ENCODE data around the gene SAMD8.
"Not testable (repeated sequence)": the region's sequence is repeated elsewhere in the genome, so short reads cannot be mapped to it uniquely, and the experiment has no call there.

SAMD8 gene

DNA sequence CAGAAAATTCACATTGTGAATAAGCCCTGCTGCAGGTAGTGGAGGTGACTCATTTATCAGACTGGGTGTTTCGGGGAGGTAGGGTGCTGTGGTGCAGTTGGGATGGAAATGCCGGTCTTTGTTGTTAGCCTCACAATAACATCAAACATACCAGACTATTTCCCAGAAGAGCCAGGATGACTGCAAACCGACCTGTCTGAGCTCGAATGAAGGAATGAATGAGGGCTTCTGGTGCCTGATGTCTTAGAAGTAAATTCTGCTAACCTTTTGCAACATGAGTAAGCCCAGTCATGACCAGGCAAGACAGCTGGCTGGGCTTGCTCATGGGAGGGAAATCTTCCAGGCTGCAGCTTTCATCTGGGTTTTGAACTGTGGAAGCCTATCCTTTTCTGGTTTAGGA is 96.7 kb downstream of the SAMD8 start:
- Histone ChIP-seq H3K4me1 (ENCODE audit: control insufficient read depth, insufficient read depth, low read length) (peaks cover 32% of the 10 kb centered on the region), H3K9me3 (ENCODE audit: control insufficient read depth, low read length) (no peaks in the 10 kb centered on the region), H3K27me3 (ENCODE audit: control insufficient read depth, insufficient read depth, low read length) (no peaks in the 10 kb centered on the region), H3K9ac (ENCODE audit: low read length) (no peak overlapping the region), H3K36me3 (ENCODE audit: control insufficient read depth, insufficient read depth, low read length) (no peaks in the 10 kb centered on the region), H3K4me3 (ENCODE audit: low read length) (no peak overlapping the region)

DNA sequence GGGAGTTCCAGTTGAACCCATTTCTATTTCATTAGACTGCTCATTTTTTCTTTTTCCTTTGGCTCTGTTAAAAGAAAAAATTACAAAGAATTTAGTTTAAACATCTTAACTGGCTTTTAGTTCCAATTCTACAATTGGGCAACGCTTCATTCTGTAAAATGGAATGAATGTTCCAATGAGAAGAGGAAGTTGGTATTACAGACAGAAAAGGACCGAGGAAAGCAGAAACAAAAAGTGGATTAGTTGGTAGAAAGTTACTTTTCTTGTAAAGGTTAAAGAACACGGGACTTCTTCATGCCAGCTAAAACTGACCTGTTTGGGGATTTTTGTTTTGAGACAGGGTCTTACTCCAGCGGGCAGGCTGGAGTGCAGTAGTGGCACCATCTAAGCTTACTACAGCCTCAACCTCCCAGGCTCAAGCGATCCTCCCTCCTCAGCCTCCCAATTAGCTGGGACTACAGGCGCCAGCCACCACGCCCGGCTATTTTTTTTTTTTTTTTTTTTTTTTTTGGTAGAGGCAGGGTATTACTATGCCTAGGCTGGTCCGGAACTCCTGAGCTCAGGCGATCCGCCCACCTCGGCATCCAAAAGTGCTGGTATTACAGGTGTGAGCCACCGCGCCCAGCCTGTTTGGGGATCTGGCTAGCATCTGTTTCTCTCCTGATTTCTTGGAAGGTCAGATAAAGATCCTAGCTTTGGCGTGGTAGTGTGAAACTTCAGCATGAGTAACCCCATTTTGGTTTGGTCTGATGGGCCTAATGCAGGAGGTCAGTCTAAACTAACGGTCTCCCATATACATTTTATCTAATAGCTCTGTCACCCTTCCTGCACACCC is 97.8 kb downstream of the SAMD8 start:
- Histone ChIP-seq H3K36me3 (ENCODE audit: control insufficient read depth, insufficient read depth, low read length) (no peaks in the 10 kb centered on the region), H3K4me1 (ENCODE audit: control insufficient read depth, insufficient read depth, low read length) (peaks cover 25% of the 10 kb centered on the region), H3K9ac (ENCODE audit: low read length) (peak overlapping the region; percentile 97), H3K27me3 (ENCODE audit: control insufficient read depth, insufficient read depth, low read length) (no peaks in the 10 kb centered on the region), H3K9me3 (ENCODE audit: control insufficient read depth, low read length) (no peaks in the 10 kb centered on the region), H3K4me3 (ENCODE audit: low read length) (peak overlapping the region; percentile 86)

DNA sequence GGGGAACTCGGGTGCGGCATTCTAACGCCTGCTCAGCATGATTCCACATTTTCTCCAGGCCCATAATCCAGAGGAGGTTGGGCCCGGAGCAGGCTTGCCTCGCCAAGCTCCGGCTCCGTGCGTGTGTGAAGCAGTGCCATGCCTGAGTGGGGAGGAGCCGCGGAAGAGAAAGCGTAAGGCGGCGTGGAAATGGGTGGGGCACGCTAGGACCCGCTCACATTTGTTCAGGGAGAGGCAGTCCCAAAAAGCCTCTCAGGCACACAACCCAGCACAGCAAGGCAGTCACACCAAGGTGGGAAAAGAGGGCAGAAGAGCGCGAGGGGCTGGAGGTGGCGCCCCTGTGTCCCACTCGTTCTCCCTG is 98.4 kb downstream of the SAMD8 start:
- H3K4me1 ChIP-seq (ENCODE audit: control insufficient read depth, insufficient read depth, low read length): peaks cover 19% of the 10 kb centered on the region
- peak overlapping the region; percentile 97 for H3K9ac ChIP-seq (ENCODE audit: low read length)
- no peaks in the 10 kb centered on the region for H3K36me3 ChIP-seq (ENCODE audit: control insufficient read depth, insufficient read depth, low read length)
- H3K4me3 ChIP-seq (ENCODE audit: low read length): peak overlapping the region; percentile 86
- H3K27me3 ChIP-seq (ENCODE audit: control insufficient read depth, insufficient read depth, low read length): no peaks in the 10 kb centered on the region
- H3K9me3 ChIP-seq (ENCODE audit: control insufficient read depth, low read length): no peaks in the 10 kb centered on the region

DNA sequence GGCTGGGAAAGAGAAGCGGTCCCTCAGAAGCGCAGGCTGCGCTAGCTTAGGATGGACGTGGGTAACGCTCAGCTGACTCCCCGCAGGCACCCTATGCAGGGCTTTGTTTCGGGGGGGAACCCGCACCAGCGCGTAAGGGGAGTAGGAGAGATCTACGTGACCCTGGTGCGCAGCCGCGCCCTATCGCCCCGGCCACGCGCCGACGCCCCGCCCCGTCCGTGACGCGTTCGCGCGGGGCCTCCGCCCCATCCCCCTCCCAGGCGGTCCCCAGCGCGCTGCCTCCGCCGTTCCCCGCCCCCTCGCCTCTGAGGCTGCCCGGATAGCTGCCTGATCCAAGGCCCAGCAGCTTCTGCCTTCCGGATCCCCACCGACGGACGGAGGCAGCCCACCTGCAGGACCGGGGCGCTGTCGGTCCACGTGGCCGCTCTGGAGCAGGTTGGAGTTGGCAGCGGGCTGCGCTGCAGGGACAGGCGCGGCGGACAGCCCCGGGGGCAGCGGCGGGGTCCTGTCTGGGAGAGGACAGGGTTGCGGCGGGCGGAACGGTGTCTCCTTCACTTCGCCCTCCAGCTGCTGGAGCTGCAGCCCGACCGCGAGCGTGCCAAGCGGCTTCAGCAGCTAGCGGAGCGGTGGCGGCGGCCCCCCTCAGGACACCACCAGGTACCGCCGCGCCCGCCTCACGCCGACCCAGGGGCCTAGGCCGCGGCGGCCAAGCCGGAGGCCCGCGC is 99.0 kb downstream of the SAMD8 start, which contains the start of gene VDAC2:
VDAC2 (plus strand) TSS at position 515 of the 725 bp plus-strand sequence. CDS start 363 bp downstream, outside the sequence.
- H3K4me3 ChIP-seq (ENCODE audit: low read length): peak within 1 kb of the TSS; percentile 86
- no peaks in the 10 kb centered on the region for H3K9me3 ChIP-seq (ENCODE audit: control insufficient read depth, low read length)
- H3K36me3 ChIP-seq (ENCODE audit: control insufficient read depth, insufficient read depth, low read length): no peaks in the 10 kb centered on the region
- peak within 1 kb of the TSS; percentile 97 for H3K9ac ChIP-seq (ENCODE audit: low read length)
- H3K4me1 ChIP-seq (ENCODE audit: control insufficient read depth, insufficient read depth, low read length): peaks cover 15% of the 10 kb centered on the region
- no peaks in the 10 kb centered on the region for H3K27me3 ChIP-seq (ENCODE audit: control insufficient read depth, insufficient read depth, low read length)

DNA sequence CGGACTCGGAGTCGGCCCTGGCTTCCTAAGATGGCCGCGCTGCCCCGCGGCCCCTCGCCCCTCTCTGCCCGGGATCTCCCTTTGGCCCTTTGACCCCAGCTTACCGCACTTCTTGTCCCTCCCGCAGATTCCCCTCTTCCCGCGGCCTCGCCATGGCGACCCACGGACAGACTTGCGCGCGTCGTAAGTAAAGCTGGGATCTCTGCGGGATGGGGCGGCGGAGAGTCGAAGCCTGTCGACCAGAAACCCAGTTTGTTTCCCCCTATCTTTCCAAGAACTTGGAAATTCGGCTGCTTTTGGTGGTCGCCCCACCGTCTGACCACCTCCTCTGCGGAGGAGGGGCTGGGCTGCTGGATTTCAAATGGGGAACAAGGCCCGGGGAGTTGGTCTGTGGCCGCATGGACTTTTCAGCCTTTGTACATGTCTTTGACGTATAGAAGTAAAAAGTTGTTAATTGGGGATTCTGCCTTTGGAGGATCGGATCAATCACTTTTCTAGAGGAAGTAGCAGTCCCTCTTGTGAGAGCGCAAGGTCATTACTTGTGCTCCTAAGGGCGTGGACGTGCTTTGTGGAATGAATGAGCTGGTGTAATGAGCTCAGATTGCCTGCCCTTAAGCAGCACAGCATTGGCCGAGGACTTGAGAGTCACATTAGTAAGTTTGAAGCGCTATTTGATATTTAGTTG is 99.7 kb downstream of the SAMD8 start:
- Histone ChIP-seq H3K9ac (ENCODE audit: low read length) (peak overlapping the region; percentile 97), H3K27me3 (ENCODE audit: control insufficient read depth, insufficient read depth, low read length) (no peaks in the 10 kb centered on the region), H3K4me3 (ENCODE audit: low read length) (peak overlapping the region; percentile 86), H3K36me3 (ENCODE audit: control insufficient read depth, insufficient read depth, low read length) (no peaks in the 10 kb centered on the region), H3K9me3 (ENCODE audit: control insufficient read depth, low read length) (no peaks in the 10 kb centered on the region), H3K4me1 (ENCODE audit: control insufficient read depth, insufficient read depth, low read length) (peaks cover 15% of the 10 kb centered on the region)

DNA sequence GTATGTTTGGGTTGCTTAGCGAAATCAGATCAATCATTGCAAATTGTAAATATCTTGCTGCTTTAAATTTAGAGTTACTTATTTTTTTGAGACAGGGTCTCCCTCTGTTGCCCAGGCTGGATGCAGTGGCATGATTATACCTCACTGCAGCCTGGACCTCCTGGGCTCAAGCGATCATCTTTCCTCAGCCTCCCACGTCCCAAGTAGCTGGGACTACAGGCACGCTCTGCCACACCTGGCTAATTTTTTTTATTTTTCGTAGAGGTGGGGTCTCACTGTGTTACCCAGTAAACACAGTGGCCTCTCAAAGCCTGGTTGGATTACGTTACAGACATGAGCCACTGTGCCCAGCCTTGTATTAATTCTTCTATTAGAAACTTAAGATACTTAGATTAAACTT is 100.9 kb downstream of the SAMD8 start:
- H3K9ac ChIP-seq (ENCODE audit: low read length): no peak overlapping the region
- no peaks in the 10 kb centered on the region for H3K27me3 ChIP-seq (ENCODE audit: control insufficient read depth, insufficient read depth, low read length)
- H3K4me3 ChIP-seq (ENCODE audit: low read length): no peak overlapping the region
- peaks cover 23% of the 10 kb centered on the region for H3K4me1 ChIP-seq (ENCODE audit: control insufficient read depth, insufficient read depth, low read length)
- no peaks in the 10 kb centered on the region for H3K9me3 ChIP-seq (ENCODE audit: control insufficient read depth, low read length)
- H3K36me3 ChIP-seq (ENCODE audit: control insufficient read depth, insufficient read depth, low read length): no peaks in the 10 kb centered on the region

DNA sequence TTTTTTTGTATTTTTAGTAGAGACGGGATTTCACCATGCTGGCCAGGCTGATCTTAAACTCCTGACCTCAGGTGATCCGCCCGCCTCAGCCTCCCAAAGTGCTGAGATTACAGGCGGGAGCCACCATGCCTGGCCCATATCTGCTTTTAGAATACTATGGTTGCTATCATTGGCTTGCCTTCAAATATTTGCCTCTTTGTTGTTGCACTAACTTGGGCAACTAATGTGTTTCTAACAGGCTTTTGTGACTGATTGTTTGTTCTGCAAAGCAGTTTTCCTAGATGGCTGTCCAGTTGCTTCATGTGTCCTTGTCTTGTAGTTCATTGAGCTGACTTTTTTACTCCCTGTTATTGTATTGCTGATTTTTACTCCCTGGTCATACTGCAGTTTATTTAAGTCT is 108.8 kb downstream of the SAMD8 start:
- Histone ChIP-seq H3K4me3 (ENCODE audit: low read length) (no peak overlapping the region), H3K36me3 (ENCODE audit: control insufficient read depth, insufficient read depth, low read length) (no peaks in the 10 kb centered on the region), H3K9ac (ENCODE audit: low read length) (no peak overlapping the region), H3K4me1 (ENCODE audit: control insufficient read depth, insufficient read depth, low read length) (peaks cover 27% of the 10 kb centered on the region), H3K27me3 (ENCODE audit: control insufficient read depth, insufficient read depth, low read length) (no peaks in the 10 kb centered on the region), H3K9me3 (ENCODE audit: control insufficient read depth, low read length) (no peaks in the 10 kb centered on the region)

DNA sequence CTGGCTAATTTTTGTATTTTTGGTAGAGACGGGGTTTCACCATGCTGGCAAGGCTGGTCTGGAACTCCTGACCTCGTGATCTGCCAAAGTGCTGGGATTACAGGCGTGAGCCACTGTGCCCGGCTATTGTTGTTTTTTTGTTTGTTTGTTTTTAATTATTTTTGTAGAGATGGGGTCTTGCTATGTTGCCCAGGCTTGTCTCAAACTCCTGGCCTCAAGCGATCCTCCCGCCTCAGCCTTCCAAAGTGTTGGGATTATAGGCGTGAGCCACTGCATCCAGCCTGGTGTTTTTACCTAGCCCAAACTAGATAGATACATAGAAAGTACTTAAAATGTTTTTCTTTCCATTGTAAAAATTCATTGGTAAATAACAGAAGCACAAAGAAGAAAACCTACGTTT is 110.0 kb downstream of the SAMD8 start:
- H3K4me1 ChIP-seq (ENCODE audit: control insufficient read depth, insufficient read depth, low read length): peaks cover 35% of the 10 kb centered on the region
- H3K36me3 ChIP-seq (ENCODE audit: control insufficient read depth, insufficient read depth, low read length): not testable (repeated sequence)

DNA sequence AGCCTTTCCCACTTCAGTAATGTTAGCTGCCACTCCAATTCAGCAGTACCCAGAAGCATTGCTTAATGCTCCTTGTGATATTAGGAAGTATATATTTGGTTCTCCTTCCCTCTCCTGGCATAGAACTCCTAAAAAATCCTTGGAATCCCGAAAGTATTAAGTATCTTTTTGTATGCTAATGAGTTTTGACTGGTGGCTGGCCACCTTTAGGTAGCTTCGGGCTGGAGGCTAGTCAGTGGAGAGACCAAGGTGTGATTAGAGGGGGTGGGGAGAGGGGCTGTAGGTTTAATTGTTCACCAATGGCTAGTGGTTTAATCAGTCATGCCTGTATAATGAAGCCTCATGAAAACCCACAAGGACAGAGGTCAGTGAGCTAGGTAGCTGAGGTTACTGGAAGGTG is 112.1 kb downstream of the SAMD8 start:
- peak overlapping the region; percentile 9 for H3K9ac ChIP-seq (ENCODE audit: low read length)

More for the DNA sequence above, 110.0 kb downstream of the SAMD8 start:
- H3K9ac ChIP-seq (ENCODE audit: low read length); H3K4me3 ChIP-seq (ENCODE audit: low read length); H3K27me3 ChIP-seq (ENCODE audit: control insufficient read depth, insufficient read depth, low read length); H3K9me3 ChIP-seq (ENCODE audit: control insufficient read depth, low read length): not testable (repeated sequence)

DNA sequence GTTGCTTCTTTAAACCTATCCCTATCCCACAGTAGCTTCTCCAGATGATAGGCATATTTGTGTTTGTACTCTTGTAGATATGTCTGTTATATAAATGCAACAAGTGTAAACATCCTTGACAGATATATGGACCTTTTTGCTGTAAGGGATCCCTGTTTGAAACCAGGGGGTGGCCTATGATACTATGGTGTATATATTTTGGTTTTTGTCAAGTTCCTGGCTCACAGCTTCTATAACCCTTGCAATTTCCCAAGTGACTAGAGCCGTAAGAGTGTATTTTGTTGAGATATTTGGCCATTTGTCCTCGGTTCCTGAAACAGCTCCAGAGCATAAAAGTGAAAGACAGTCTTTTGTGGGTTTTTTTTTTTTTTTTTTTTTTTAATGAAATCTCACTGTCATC is 114.6 kb downstream of the SAMD8 start:
- no peak overlapping the region for H3K4me3 ChIP-seq (ENCODE audit: low read length)
- peaks cover 39% of the 10 kb centered on the region for H3K4me1 ChIP-seq (ENCODE audit: control insufficient read depth, insufficient read depth, low read length)
- H3K9me3 ChIP-seq (ENCODE audit: control insufficient read depth, low read length): no peaks in the 10 kb centered on the region
- H3K9ac ChIP-seq (ENCODE audit: low read length): no peak overlapping the region
- H3K36me3 ChIP-seq (ENCODE audit: control insufficient read depth, insufficient read depth, low read length): no peaks in the 10 kb centered on the region
- no peaks in the 10 kb centered on the region for H3K27me3 ChIP-seq (ENCODE audit: control insufficient read depth, insufficient read depth, low read length)

More for the DNA sequence above, 112.1 kb downstream of the SAMD8 start:
- Histone ChIP-seq H3K4me3 (ENCODE audit: low read length) (no peak overlapping the region), H3K27me3 (ENCODE audit: control insufficient read depth, insufficient read depth, low read length) (no peaks in the 10 kb centered on the region), H3K4me1 (ENCODE audit: control insufficient read depth, insufficient read depth, low read length) (peaks cover 39% of the 10 kb centered on the region), H3K36me3 (ENCODE audit: control insufficient read depth, insufficient read depth, low read length) (no peaks in the 10 kb centered on the region), H3K9me3 (ENCODE audit: control insufficient read depth, low read length) (no peaks in the 10 kb centered on the region)

DNA sequence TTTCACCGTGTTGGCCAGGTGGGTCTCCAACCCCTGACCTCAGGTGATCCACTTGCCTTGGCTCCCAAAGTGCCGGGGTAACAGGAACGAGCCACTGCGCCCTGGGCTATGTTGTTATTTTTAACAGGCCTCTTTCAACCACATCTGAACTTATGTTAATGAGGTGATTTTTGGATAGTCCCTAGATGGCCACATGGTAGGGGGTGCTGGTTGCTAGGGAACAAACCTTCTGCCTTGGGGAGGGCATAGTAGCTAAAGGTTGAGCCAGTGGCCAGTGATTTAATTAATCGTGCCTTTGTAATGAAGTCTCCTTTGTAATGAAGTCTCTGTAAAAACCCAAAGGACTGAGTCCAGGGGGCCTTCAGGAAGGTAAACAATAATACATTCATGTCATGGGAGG is 115.2 kb downstream of the SAMD8 start:
- no peak overlapping the region for H3K9ac ChIP-seq (ENCODE audit: low read length)
- no peaks in the 10 kb centered on the region for H3K27me3 ChIP-seq (ENCODE audit: control insufficient read depth, insufficient read depth, low read length)
- no peaks in the 10 kb centered on the region for H3K36me3 ChIP-seq (ENCODE audit: control insufficient read depth, insufficient read depth, low read length)
- H3K4me1 ChIP-seq (ENCODE audit: control insufficient read depth, insufficient read depth, low read length): peaks cover 39% of the 10 kb centered on the region
- H3K9me3 ChIP-seq (ENCODE audit: control insufficient read depth, low read length): no peaks in the 10 kb centered on the region
- no peak overlapping the region for H3K4me3 ChIP-seq (ENCODE audit: low read length)

DNA sequence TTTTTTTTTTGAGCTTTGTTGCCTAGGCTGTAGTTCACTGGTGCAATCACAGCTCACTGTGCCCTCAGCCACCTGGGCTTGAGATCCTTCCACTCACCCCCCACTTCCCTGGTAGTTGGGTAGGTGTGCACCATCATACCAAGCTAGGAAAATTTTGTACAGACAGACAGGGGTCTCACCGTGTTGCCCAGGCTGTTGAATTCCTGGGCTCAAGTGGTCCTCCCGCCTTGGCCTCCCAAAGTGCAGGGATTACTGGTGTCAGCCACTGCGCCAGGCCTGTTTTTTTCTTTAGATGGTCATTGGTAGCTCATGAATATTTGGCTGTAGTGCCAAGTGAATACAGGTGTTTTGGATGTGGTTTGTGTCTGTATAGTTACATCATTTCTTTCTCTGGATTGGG is 116.8 kb downstream of the SAMD8 start:
- Histone ChIP-seq H3K9ac (ENCODE audit: low read length) (no peak overlapping the region), H3K4me1 (ENCODE audit: control insufficient read depth, insufficient read depth, low read length) (peaks cover 38% of the 10 kb centered on the region), H3K36me3 (ENCODE audit: control insufficient read depth, insufficient read depth, low read length) (peaks cover 6% of the 10 kb centered on the region), H3K4me3 (ENCODE audit: low read length) (no peak overlapping the region), H3K9me3 (ENCODE audit: control insufficient read depth, low read length) (no peaks in the 10 kb centered on the region), H3K27me3 (ENCODE audit: control insufficient read depth, insufficient read depth, low read length) (no peaks in the 10 kb centered on the region)
